H1 (cell line): ENCODE measurements around the gene SCGB1D2. TPM values are rescaled to one million over a fixed set of nuclear protein-coding genes. Genes with fewer than 3 reads are reported as not detected.

Experiments
- CTCF ChIA-PET: fragments of 300-600 bp; sonication (Branson Sonifier 250); formaldehyde crosslinking; loops from one replicate; lab custom pipeline; 2021; ENCODE audit not compliant: partially characterized antibody; lab: Charles Lee
- POLR2A ChIA-PET: fragments of 300-600 bp; sonication (Branson Sonifier 250); formaldehyde crosslinking; loops from one replicate; lab custom pipeline; 2021; ENCODE audit warnings: inconsistent platforms; ENCODE audit not compliant: partially characterized antibody; lab: Charles Lee
- DNase-seq, 2 experiments: peaks; one replicate each; pipeline versions ENCODE4 v3.0.0 to v3.0.0-alpha.2; 2010 to 2022; ENCODE audit warnings: low spot score in 2 of 2, low read depth in 1 of 2, mixed read lengths in 1 of 2
- FAIRE-seq: peaks from 2 replicates; lab custom pipeline; 2011; peaks lifted over from hg19 to GRCh38; lab: Jason Lieb, UNC
- H2AFZ ChIP-seq: 2 replicates; pipeline ENCODE4 v1.8.1; 2012; ENCODE audit warnings: low read length, inconsistent platforms
- H2AK5ac ChIP-seq: 2 replicates; pipeline ENCODE4 v1.6.1; 2013; ENCODE audit warnings: low read depth, low read length
- H2BK120ac ChIP-seq: replicated peaks from 2 replicates; pipeline ENCODE3; 2013; ENCODE audit warnings: low read depth, low read length, inconsistent platforms
- H2BK12ac ChIP-seq: 2 replicates; pipeline ENCODE4 v1.6.1; 2013; ENCODE audit warnings: low read depth, low read length
- H2BK15ac ChIP-seq: 2 replicates; pipeline ENCODE4 v1.6.1; 2013; ENCODE audit warnings: low read length
- H2BK20ac ChIP-seq: 2 replicates; pipeline ENCODE4 v1.6.1; 2013; ENCODE audit warnings: low read length
- H2BK5ac ChIP-seq: 2 replicates; pipeline ENCODE4 v1.6.1; 2013; ENCODE audit warnings: low read depth, low read length
- H3K14ac ChIP-seq: 2 replicates; pipeline ENCODE4 v1.6.1; 2013; ENCODE audit warnings: inconsistent platforms; ENCODE audit not compliant: insufficient read length
- H3K18ac ChIP-seq: 2 replicates; pipeline ENCODE4 v1.6.1; 2013; ENCODE audit warnings: low read length; ENCODE audit errors: extremely low read depth
- H3K23ac ChIP-seq: 2 replicates; pipeline ENCODE4 v1.6.1; 2013; ENCODE audit warnings: inconsistent platforms; ENCODE audit not compliant: insufficient read length
- H3K23me2 ChIP-seq: 2 replicates; pipeline ENCODE4 v1.6.1; 2013; ENCODE audit warnings: low read depth, low read length
- H3K27ac ChIP-seq: 2 replicates; pipeline ENCODE4 v1.6.1; 2011; ENCODE audit warnings: low read depth, low read length, inconsistent platforms
- H3K27me3 ChIP-seq, 4 experiments: replicated peaks in 1 of 4; 1 replicate in 1 of 4; 2 replicates in 3 of 4; pipeline versions ENCODE4 v1.6.1 to v1.8.1; 2011 to 2013; ENCODE audit warnings: low read length in 3 of 4, mild to moderate bottlenecking in 3 of 4, inconsistent platforms in 2 of 4, mixed read lengths in 2 of 4, moderate library complexity in 1 of 4; ENCODE audit not compliant: control insufficient read depth in 3 of 4, insufficient read depth in 3 of 4; ENCODE audit errors: extremely low read depth in 1 of 4
- H3K36me3 ChIP-seq, 4 experiments: 2 replicates each; pipeline versions ENCODE4 v1.6.1 to v1.8.1; 2011 to 2013; ENCODE audit warnings: mild to moderate bottlenecking in 4 of 4, low read length in 3 of 4, moderate library complexity in 2 of 4, control low read depth in 1 of 4, inconsistent platforms in 1 of 4; ENCODE audit not compliant: insufficient read depth in 4 of 4, control insufficient read depth in 2 of 4
- H3K4ac ChIP-seq: replicated peaks from 2 replicates; pipeline ENCODE3; 2013; ENCODE audit warnings: low read length, low read depth, mixed read lengths, inconsistent platforms; ENCODE audit not compliant: insufficient read length
- H3K4me1 ChIP-seq, 4 experiments: replicated peaks in 1 of 4; 1 replicate in 1 of 4; 2 replicates in 3 of 4; pipeline versions ENCODE4 v1.6.1 to v1.8.1; 2011 to 2013; ENCODE audit warnings: low read length in 3 of 4, inconsistent platforms in 2 of 4, mixed read lengths in 1 of 4; ENCODE audit not compliant: insufficient read depth in 4 of 4, control insufficient read depth in 3 of 4
- H3K4me2 ChIP-seq, 2 experiments: 2 replicates each; pipeline versions ENCODE4 v1.6.1 to v1.8.1; 2011 to 2013; ENCODE audit warnings: low read depth in 2 of 2, low read length in 2 of 2, control low read depth in 1 of 2, inconsistent platforms in 1 of 2, mild to moderate bottlenecking in 1 of 2; ENCODE audit not compliant: insufficient read depth in 1 of 2
- H3K4me3 ChIP-seq, 4 experiments: fragments of 200-600, 300-600 bp in 1 of 4; sonication (generic), shearing (Covaris generic), sonication (Bioruptor Twin) in 1 of 4; 2 replicates each; pipeline versions ENCODE4 v1.5.1 to v1.8.1; 2011 to 2016; ENCODE audit warnings: low read length in 4 of 4, low read depth in 3 of 4, control low read depth in 2 of 4, inconsistent platforms in 2 of 4, mild to moderate bottlenecking in 2 of 4, mixed read lengths in 1 of 4, moderate library complexity in 1 of 4; ENCODE audit not compliant: insufficient read depth in 2 of 4; ENCODE audit errors: extremely low read depth in 1 of 4
- H3K56ac ChIP-seq: replicated peaks from 2 replicates; pipeline ENCODE3; 2013; ENCODE audit warnings: low read depth, mild to moderate bottlenecking, mixed read lengths, low read length, inconsistent platforms; ENCODE audit not compliant: insufficient read length
- H3K79me1 ChIP-seq: 2 replicates; pipeline ENCODE4 v1.6.1; 2013; ENCODE audit warnings: low read depth, low read length, control low read depth
- H3K79me2 ChIP-seq, 2 experiments: 2 replicates each; pipeline versions ENCODE4 v1.6.1 to v1.8.1; 2012 to 2013; ENCODE audit warnings: low read length in 2 of 2, mild to moderate bottlenecking in 2 of 2, inconsistent platforms in 1 of 2; ENCODE audit not compliant: insufficient read depth in 2 of 2, control insufficient read depth in 1 of 2
- H3K9ac ChIP-seq, 4 experiments: replicated peaks in 1 of 4; 1 replicate in 1 of 4; 2 replicates in 3 of 4; pipeline versions ENCODE4 v1.6.1 to v1.8.1; 2011 to 2013; ENCODE audit warnings: low read depth in 3 of 4, low read length in 3 of 4, control low read depth in 2 of 4, mild to moderate bottlenecking in 2 of 4, moderate library complexity in 2 of 4, inconsistent platforms in 1 of 4; ENCODE audit errors: extremely low read depth in 1 of 4
- H3K9me3 ChIP-seq, 2 experiments: 2 replicates each; pipeline versions ENCODE4 v1.6.1 to v1.8.1; 2012 to 2013; ENCODE audit warnings: mild to moderate bottlenecking in 2 of 2, moderate library complexity in 2 of 2, control low read depth in 1 of 2, inconsistent platforms in 1 of 2, low read depth in 1 of 2, low read length in 1 of 2, mixed read lengths in 1 of 2; ENCODE audit not compliant: insufficient read depth in 2 of 2
- H4K20me1 ChIP-seq, 2 experiments: replicated peaks in 1 of 2; 2 replicates each; pipeline versions ENCODE3 to v1.8.1; 2011 to 2013; ENCODE audit warnings: inconsistent platforms in 2 of 2, low read length in 2 of 2, mild to moderate bottlenecking in 1 of 2; ENCODE audit not compliant: insufficient read depth in 2 of 2, control insufficient read depth in 1 of 2
- H4K5ac ChIP-seq: 2 replicates; pipeline ENCODE4 v1.6.1; 2013; ENCODE audit warnings: low read length, low read depth, mixed read lengths, inconsistent platforms; ENCODE audit not compliant: insufficient read length
- H4K8ac ChIP-seq: 2 replicates; pipeline ENCODE4 v1.8.0; 2013; ENCODE audit warnings: mild to moderate bottlenecking, moderate library complexity, low read length, inconsistent platforms; ENCODE audit not compliant: insufficient read depth; ENCODE audit errors: extremely low read depth
- H4K91ac ChIP-seq: replicated peaks from 2 replicates; pipeline ENCODE3; 2013; ENCODE audit warnings: low read length, mixed read lengths, inconsistent platforms; ENCODE audit not compliant: insufficient read length
- CTCF ChIP-seq, 3 experiments: IDR thresholded peaks; 1 replicate in 2 of 3; 2 replicates in 1 of 3; pipeline versions ENCODE4 v1.5.1 to v1.6.1; 2011; ENCODE audit warnings: low read length in 3 of 3, mild to moderate bottlenecking in 3 of 3, inconsistent platforms in 2 of 3, low read depth in 1 of 3, moderate library complexity in 1 of 3; ENCODE audit not compliant: insufficient read depth in 1 of 3; ENCODE audit errors: control extremely low read depth in 1 of 3
- EGR1 ChIP-seq: IDR thresholded peaks from 2 replicates; pipeline ENCODE4 v1.6.1; 2011; ENCODE audit warnings: low read depth, low read length, borderline replicate concordance
- EP300 ChIP-seq, 2 experiments: IDR thresholded peaks; 1 replicate in 1 of 2; 2 replicates in 1 of 2; pipeline ENCODE4 v1.6.1; 2011 to 2012; ENCODE audit warnings: low read depth in 2 of 2, low read length in 2 of 2, mild to moderate bottlenecking in 2 of 2, borderline replicate concordance in 1 of 2, inconsistent platforms in 1 of 2, moderate library complexity in 1 of 2
- GABPA ChIP-seq: IDR thresholded peaks from 2 replicates; pipeline ENCODE4 v1.6.1; 2011; ENCODE audit warnings: mild to moderate bottlenecking, low read length, moderate library complexity, borderline replicate concordance; ENCODE audit not compliant: insufficient read depth
- JUND ChIP-seq: IDR thresholded peaks from 2 replicates; pipeline ENCODE4 v1.6.1; 2011; ENCODE audit warnings: mild to moderate bottlenecking, improper control_type of control experiment, low read length
- POU5F1 ChIP-seq: IDR thresholded peaks from 2 replicates; pipeline ENCODE4 v1.6.1; 2011; ENCODE audit warnings: low read depth, mild to moderate bottlenecking, low read length, moderate library complexity
- RBBP5 ChIP-seq: IDR thresholded peaks from 2 replicates; pipeline ENCODE4 v1.7.1; 2012; ENCODE audit warnings: low read depth, mild to moderate bottlenecking, inconsistent platforms, low read length, moderate library complexity, borderline replicate concordance
- SAP30 ChIP-seq: fragments of 300-600 bp; sonication (generic); IDR thresholded peaks from 2 replicates; pipeline ENCODE4 v1.7.1; 2012; ENCODE audit warnings: low read length, moderate library complexity, mild to moderate bottlenecking, inconsistent platforms; ENCODE audit not compliant: insufficient read depth, insufficient replicate concordance
- SP4 ChIP-seq: IDR thresholded peaks from 2 replicates; pipeline ENCODE4 v1.6.1; 2012; ENCODE audit warnings: low read length, inconsistent platforms
- ZNF274 ChIP-seq: IDR thresholded peaks from 2 replicates; pipeline ENCODE4 v1.7.0; 2012; ENCODE audit warnings: low read length, borderline replicate concordance; ENCODE audit errors: extremely low read depth
- polyA plus RNA-seq, 7 experiments: library from polyadenylated mRNA; depleted of rRNA in 3 of 7; stranded (reverse) in 5 of 7; unstranded in 2 of 7; fragments of >200 nt in 5 of 7; fragments of 200-250 nt in 2 of 7; gene quantifications; 1 replicate in 5 of 7; 2 replicates in 1 of 7; 4 replicates in 1 of 7; pipeline versions ENCODE4 v1.2.1 to v1.2.3, GENCODE V29; 2011 to 2013; ENCODE audit warnings: missing spikeins in 2 of 7, mixed read lengths in 2 of 7
- total RNA-seq: library from RNA; stranded (reverse); fragmentation: NEBNext Ultra II Directional; extraction: Animal tissue kit (Norgen Biotek cat#: 25700); gene quantifications from 2 replicates; pipeline ENCODE4 v1.2.1, GENCODE V29; 2021
- TF ChIP-seq, protein P1 (sequence below): IDR thresholded peaks from 2 replicates; pipeline ENCODE4 v1.6.1; 2011; ENCODE audit warnings: low read depth, mild to moderate bottlenecking, low read length; ENCODE audit not compliant: insufficient read depth

Gene SCGB1D2
- total and polyA plus RNA-seq, 2 of the 8 experiments (the other 6 are each of a cell fraction or from before 2014, with no cell fraction given), result not detected

DNA sequence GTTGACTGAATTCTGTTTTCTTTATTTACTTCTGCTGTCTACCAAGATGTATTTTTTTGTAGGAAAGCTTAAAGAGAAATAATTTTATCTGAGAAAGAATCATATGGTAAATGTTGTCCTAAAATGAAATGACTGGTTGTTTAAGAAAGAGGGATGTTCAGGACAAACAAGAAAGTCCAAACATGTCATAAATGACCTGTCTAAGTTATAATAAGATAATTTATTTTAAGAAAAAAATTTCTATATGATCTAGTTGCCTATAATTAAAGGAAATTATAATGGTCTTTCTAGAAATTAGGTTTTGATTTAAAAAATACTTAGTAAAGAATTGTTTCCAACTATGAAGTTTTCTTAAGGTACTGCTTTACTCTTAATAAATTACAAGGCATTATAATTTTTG, 38.4 kb downstream of the SCGB1D2 start:
- H3K4ac ChIP-seq, result no peak overlapping the region
- CTCF ChIA-PET, result interaction anchor here (1.0 kb wide), 1 partner anchor 73 kb away, joined by 3 read pairs; no protein-coding TSS in a partner anchor
- H4K5ac ChIP-seq, result no peak overlapping the region
- H3K79me2 ChIP-seq, result no peaks in the 10 kb centered on the region
- H3K18ac ChIP-seq, result no peak overlapping the region
- H3K23ac ChIP-seq, result no peak overlapping the region
- no peaks in the 10 kb centered on the region for H3K23me2 ChIP-seq
- H3K9ac ChIP-seq, result no peak overlapping the region
- H2BK5ac ChIP-seq, result no peak overlapping the region
- H2BK20ac ChIP-seq, result no peak overlapping the region
- no peak overlapping the region for H4K91ac ChIP-seq
- no peak overlapping the region for H2BK12ac ChIP-seq
- peaks cover 4 to 23% of the 10 kb centered on the region in 2 experiments for H3K9me3 ChIP-seq
- POLR2A ChIA-PET, result no interaction called here
- no peak overlapping the region for H2AFZ ChIP-seq
- H3K79me1 ChIP-seq, result no peaks in the 10 kb centered on the region
- no peak overlapping the region for H2AK5ac ChIP-seq
- H4K8ac ChIP-seq, result no peak overlapping the region
- no peak overlapping the region for H3K27ac ChIP-seq
- no peak for FAIRE-seq
- H3K36me3 ChIP-seq, result no peaks in the 10 kb centered on the region
- H3K4me2 ChIP-seq, result no peak overlapping the region
- no peak overlapping the region for H3K4me3 ChIP-seq
- H2BK120ac ChIP-seq, result no peak overlapping the region
- no peaks in the 10 kb centered on the region for H3K4me1 ChIP-seq
- H4K20me1 ChIP-seq, result no peaks in the 10 kb centered on the region
- no peaks in the 10 kb centered on the region for H3K27me3 ChIP-seq
- no peak overlapping the region for H3K56ac ChIP-seq
- no peak overlapping the region for H2BK15ac ChIP-seq
- no peak for DNase-seq
- no peak overlapping the region for H3K14ac ChIP-seq
- TF ChIP-seq POU5F1 (no peak), SP4 (no peak), CTCF (IDR thresholded peaks at IDR 0.05; ENCODE audit: control extremely low read depth in 1 of 3, insufficient read depth in 1 of 3, low read depth in 1 of 3, low read length in 3 of 3) (no peak), EGR1 (no peak), EP300 (IDR thresholded peaks at IDR 0.05; ENCODE audit: borderline replicate concordance in 1 of 2, low read depth in 2 of 2, low read length in 2 of 2) (no peak), ZNF274 (no peak), JUND (no peak), RBBP5 (no peak), GABPA (no peak), SAP30 (no peak)
- TF ChIP-seq, protein P1, sequence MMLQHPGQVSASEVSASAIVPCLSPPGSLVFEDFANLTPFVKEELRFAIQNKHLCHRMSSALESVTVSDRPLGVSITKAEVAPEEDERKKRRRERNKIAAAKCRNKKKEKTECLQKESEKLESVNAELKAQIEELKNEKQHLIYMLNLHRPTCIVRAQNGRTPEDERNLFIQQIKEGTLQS, result no peak
